ENCODE measurements around the gene HOXD9.

Gene HOXD9

DNA sequence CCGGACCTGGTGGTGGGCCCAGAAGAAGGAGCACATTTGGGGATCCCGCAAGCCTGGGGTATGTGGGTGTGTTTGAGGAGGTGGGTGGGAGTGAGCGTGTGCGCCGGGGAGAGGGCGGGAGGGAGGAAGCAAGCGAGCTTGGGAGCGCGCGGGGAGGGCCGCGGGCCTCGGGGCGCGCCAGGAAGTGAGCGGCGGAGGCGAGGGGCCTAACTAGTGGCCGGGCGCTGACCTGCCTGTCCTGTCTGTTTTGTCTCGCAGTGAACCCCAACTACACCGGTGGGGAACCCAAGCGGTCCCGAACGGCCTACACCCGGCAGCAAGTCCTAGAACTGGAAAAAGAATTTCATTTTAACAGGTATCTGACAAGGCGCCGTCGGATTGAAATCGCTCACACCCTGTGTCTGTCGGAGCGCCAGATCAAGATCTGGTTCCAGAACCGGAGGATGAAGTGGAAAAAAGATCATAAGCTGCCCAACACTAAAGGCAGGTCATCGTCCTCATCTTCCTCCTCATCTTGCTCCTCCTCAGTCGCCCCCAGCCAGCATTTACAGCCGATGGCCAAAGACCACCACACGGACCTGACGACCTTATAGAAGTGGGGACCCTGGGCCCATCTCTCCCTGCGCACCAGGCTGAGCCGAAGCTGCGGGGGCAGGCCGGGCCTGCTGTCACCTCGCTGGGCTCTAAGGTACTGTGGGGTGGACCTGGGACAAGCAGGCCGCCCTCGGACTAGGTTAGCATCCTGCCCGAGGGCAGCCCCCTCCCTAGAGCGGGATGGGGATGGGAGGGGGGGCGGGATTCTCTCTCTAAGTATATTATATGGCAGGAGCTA, 30.0 kb downstream of the HOXD9 start:
- no peak for DNase-seq (ENCODE audit: low read depth, low spot score)

DNA sequence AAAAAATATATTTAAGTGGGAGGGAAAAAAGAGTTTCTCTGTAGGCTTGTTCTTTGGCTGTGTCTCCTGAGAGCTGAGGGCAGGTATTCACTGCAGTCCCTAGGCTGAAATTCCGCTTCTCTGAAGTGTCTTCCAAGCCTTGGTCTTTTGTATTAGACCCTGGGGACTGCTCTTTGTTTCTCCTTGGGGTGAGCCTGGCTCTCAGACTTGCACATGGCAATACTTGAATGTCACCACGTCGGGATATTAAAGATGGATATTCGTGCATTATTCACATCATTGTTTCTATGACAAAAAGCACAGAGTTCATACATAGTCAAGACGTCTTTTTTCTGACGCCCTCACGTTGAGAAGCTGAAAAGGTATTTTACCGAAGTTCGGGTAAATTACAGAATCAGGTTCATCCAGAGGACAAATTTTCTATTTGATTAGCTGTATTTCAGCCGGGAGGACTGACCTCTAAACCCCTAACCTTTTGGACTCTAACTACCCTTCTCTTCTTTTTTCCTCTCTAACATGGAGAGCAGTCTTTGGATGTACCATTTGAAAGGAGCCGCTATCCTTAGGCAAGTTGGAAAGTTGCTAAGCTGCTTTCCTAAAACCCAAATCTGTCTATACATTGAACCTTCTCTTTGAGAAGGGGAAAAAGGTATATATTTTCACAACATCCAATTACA, 32.2 kb downstream of the HOXD9 start:
- DNase-seq (ENCODE audit: low read depth, low spot score) = no peak

DNA sequence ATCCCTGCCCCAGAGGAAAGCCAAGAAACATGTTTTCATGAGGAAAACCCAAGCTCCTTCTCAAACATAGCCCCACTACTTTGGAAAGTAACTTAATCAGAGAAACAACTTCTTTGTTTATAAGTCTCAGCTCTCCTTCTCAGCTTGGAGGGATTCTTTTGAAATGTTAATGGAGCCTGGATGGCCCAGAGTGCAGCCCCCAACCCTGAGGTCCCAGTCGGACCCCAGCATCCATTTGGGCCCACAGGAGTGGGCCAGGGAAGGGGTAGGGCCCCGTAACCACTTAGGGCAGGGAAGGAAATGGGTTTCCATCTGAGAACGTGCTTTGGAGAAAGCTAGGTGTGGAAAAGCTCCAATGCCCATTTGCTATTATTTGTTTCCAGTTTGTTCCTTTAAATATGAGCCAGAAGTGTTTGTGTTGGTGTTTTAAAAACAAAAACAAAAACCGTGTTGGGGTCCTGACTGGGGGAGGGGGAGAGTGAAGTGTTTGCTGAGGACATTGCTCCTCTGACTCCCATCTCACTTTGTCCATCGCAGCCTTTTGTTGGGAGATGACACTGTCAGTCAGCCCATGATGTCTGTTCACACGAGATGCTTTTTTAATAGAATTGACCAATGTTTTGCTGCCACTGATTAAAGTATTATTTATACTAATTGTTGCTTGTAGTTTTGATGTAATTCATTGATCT, 33.0 kb downstream of the HOXD9 start:
- no peak for DNase-seq (ENCODE audit: low read depth, low spot score)

DNA sequence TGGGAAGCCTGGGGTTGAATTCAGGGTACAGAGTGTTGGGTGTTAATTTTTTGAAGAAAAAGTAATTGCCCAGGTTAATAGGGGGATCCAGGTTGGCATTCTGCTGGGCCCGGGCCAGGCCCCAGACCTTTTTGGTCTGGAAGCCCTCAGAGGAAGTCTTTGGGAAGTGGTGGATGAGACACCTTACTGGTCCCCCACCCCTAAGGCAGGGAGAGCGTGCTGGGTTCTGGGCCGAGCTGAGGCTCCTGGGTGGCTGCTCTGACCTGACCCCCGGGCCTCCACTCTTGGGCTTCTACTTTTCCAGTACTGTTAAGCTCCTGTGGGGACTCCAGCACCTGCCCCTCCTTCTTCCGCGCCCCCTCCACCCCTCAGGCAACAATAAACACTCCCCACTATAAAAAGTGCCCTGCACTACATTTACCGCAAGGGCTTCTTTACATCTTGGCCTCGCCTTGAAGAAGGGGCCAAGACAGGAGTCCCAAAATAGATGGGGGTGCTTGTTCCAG, 33.8 kb downstream of the HOXD9 start:
- DNase-seq (ENCODE audit: low read depth, low spot score) = no peak

DNA sequence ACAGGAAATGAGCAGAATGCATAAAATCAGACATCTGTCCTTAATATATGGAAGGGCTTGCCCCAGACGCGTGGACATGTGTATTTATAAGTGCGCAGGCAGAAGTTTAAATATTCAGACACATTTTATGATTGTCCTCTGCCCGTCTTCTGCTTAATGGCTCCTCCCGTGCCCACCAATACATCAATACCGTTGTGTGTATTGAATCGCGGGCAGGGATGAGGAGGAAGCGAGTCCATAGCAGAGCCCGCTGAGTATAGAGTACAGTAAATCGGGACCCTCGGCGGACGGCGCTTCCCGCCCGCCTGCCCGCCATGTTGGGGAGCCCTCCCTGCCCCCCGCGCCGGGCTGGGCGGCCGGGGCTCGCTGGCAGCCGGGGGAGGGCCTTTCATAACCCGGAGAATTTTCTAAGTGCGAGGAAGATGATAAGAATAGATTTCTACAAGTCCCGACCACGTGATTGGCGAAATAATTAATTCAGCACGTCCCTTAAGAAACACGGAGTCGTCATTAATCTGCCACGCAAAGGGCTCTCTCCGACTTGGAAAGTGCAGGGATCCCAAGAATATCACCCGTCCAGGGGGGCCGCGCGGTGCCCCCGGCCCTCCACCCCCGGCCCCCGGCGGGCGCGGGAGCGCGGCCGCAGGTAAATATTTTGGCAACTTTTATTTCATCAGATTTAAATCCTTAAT, 34.4 kb downstream of the HOXD9 start, which contains the start of gene HOXD3:
HOXD3 (plus strand) TSS at position 501 of the 692 bp plus-strand sequence. CDS start 11,808 bp downstream, outside the sequence.
- DNase-seq (ENCODE audit: low read depth, low spot score) = no peak

DNA sequence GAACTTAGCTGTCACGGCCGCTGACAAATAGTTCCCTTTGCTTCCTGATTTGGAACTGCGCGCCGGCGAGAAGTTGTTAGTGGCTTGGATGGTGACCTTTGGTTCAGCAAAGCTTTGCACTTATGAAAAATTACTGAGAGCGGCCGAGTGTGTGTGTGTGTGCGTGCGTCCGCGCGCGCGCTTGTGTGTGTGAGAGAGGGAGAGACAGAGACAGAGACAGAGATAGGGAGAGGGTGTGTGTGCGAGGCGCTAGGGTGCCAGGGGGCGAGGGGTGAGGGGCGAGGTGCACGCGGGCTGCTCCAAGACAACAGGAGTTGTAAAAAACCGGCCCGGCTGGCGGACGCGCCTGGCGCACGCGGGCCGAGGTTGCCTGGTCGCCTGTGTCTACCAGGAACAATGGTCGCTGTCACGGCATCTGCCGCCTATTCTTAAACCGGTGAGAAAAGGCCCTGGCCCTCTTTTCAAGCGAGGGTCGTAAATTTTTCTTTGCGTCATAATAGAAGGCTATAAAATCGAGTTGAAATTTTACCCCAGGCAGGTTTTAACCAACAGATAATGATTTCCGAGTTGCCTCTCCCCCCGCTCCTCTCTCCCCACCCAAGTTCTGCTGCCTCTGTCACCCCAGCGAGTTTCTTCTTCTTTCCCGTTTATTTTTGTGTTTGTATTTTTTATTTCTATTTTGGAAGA, 35.1 kb downstream of the HOXD9 start:
- no peak for DNase-seq (ENCODE audit: low read depth, low spot score)

DNA sequence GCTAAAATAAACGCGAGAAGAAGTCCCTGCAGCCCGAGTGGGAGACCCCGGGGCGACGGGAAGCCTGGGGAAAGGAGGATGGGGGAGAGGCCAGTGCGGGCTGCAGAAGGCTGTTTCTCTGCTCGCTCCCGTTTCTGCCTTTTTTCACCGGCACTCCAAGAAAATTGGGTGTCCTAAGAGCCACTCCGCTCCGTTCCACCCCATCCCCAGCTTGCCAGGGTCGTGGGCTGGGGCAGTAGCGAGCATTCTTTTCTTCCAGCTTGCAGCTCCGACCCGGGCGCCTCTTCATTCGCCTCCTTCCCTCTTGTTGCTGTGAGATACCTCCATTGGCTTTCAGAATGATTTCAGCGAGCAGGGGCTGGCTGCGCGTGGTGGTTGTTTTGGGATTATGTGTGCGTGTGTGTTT, 35.7 kb downstream of the HOXD9 start:
- DNase-seq (ENCODE audit: low read depth, low spot score) = no peak

DNA sequence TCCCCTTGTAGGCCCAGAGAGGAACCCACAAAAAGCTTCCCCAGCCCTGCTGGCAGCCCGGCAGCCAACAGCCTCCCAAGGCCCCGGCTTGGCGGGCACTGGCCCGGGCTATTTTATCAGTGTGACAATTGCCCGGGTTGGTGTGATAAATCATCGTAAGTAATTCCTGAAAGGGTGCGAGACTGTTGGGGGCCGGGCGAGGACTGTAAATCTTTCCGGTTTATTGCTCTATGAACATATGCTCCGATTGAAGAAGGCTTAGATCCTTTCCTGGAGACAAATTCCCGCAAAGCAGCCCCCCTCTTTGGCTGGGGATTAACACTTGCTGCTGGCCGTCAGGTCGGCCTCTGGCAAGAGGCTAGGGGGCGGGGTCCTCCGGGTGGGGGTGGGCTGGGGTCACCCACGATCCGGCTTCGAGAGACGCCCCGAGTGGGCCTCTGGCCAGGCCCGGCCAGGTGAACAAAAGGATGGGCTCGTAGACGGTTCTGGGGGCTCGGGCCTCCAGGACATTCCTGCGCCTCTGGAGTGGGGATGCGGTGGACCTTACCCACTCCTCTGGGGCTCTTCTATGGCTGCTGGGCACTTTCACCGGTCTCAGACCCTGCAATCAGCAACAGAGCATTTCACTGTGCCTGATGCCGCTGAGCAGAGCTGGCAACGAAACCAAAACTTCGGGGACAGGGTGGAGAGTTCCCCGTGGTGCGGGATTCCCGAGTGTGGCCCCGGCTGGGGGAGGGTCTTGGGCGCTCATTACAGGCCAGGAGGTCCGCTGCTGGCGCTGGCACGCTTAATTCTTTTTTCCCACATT, 36.5 kb downstream of the HOXD9 start:
- no peak for DNase-seq (ENCODE audit: low read depth, low spot score)

DNA sequence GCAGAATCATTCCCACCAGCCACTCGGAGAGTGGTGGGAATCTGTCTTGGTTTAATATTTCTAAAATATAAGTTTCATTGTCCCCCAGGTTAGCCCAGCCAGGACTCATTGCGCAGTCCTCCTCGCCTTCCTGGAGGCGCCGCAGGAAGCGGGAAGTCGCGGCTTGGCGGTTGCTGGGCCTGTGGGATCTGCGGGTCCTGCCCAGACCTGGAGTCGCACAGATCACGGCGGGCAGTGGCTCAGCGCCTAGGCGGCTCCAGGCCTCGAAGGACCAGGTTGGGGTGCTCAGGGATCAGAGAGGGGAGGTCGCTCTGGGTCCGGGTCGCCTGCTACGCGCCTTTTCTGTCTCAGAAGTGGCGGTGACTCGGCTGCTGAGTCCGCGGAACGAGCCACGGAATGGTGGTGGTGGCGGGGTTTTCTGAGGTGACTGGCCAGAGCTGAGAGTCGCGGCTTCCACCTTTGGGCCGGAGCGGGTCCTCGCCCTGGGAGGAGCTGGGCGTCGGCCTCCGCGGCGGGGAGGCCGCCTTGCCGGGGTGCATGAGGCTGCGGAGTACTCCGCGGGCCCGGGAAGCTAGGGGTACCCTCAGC, 37.2 kb downstream of the HOXD9 start:
- no peak for DNase-seq (ENCODE audit: low read depth, low spot score)

DNA sequence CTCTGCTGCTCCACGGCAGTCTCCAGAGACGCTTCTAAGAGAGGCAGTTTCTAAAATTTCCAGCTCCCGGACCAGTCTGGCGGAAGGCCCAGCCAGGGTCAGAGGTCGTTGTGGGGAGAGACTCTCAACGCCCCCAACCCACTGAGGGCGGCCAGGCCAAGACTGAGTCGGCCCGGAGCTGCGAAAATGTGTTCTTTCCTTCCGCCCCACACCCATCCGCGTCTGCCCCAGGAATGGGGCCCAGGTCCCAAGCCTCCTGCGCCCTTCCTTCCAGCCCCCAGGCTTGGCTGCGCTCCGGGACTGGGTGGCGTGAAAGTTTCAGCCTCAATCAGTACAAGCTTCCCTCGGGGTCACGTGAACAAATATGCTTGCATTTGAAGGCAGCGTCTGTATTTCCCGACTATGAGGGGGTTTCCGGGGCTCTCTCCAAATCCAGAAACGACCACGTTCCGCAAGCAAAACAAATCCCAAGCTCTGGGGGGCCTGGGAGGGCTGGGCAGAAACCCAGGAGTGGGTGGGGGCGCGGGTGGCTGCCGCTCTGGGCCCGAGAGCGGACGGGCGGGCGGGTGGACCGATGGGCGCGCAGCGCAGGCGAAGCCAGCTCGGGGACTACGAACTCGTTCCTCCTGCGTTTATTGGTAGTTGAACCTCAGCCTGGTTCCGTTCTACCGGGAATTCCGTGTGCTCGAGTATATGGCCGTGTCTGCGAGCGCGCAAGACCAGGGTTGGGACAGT, 37.9 kb downstream of the HOXD9 start:
- no peak for DNase-seq (ENCODE audit: low read depth, low spot score)

DNA sequence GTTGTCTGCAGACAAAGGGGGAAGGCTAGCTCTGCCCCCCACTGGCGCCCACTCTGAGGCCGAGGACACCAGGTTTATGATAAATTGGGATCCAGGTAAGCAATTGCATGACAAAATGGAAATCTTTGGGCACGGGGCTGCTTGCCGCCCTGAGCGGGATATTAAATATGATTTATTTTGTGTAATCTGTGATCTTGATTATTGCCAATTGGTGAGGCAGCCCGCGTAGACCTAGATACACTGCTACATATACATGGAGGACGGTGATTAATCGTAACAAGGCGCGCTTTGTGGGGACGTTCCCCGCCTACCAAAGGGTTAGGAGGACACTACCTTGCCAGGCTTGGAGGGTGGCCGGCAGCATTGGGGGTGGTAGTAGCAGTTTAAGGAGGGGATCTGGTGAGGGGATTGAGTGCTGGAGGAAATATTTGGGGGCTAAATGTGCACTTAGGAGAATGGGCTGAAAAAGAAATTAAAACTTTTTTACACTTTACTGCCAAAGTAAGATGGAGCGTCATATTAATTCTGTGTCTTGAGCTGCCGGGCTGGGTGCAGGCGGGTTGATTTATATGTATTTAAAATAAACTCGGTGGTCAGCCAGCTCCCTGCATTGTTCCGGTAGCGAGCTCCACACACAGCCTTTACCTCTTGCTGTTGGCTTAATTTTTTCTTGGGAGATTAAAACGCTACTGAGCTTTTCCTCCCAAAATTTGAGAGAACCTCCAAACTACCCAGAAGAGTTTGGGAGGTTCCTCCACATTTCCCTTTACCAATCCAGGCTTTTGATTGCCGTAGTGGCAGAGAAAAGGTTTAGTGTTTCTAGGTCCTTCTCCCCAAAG, 38.7 kb downstream of the HOXD9 start:
- no peak for DNase-seq (ENCODE audit: low read depth, low spot score)

DNA sequence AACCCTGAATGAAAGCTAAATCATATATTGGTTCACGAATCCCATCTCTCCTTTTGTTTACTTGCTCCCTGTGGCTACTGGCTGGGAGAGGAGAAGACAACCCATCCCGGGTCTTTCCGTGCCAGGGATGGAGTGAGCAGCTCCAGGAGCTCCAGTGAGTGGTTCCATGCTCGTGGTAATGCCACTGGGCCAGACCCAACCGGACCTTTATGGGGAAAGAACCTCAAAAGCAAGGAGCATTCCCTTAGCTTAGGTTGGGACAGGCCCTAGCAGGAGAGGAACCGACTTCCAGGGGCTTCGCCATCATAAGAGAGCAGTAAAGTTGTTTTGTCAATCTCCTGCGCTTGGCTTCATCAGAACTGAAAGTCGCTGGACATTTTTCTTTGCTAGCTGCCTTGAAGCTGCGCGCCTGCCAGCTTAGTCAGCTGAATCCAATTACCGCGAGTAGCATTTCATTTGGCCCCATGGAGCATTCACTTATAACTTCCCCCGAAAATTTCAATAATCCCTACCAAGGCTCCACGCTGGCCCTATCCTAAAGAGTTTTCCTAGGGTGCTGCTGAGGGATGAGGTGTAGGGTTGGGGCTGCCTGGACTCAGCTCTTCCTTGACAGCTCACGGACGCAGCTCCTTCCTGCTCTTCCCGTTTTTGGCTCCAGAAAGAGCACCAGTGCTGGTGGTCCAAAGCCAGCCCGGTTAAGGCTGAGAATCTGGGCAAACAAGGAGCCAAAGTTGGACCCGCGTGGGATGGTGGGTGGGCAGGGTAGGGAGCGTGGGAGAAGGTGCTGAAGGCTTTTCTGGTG, 39.5 kb downstream of the HOXD9 start:
- DNase-seq (ENCODE audit: low read depth, low spot score) = peak; percentile 69

DNA sequence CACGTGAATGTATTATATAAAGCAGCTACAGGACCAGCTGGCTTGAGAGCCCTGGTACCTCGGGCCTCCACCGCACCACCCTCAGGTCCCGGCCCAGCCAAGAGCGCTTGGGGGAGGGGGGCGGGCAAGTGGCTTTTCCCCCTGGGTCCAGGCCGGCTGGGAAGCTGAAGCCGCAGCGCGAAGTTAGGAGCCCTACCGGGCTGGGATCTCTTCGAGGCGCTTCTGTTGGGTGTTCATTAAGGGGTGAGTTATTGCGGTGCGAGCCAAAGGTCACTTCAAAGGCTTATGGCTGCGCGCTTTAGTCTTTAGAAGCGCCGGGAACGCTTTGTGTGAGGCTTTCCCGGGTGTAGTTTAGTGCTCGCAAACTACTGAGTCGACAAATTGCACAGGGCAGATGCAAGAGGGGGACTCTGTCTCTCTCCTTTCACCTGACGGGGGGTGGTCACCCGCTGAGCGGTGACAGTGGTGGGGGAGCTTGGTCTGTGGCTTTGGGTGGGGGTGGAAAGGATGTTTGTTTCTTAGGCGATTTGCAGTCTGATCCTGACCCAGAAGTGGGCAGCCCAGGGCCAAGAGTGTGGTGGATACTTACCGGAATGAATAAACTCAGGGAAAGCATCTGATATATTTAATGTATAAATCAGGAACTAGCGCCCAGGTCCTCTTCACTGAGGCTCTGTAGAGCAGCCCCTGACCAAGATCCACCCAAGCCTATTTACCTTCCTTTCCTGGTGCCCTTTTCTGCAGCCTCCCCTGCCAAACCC, 40.6 kb downstream of the HOXD9 start:
- no peak for DNase-seq (ENCODE audit: low read depth, low spot score)

DNA sequence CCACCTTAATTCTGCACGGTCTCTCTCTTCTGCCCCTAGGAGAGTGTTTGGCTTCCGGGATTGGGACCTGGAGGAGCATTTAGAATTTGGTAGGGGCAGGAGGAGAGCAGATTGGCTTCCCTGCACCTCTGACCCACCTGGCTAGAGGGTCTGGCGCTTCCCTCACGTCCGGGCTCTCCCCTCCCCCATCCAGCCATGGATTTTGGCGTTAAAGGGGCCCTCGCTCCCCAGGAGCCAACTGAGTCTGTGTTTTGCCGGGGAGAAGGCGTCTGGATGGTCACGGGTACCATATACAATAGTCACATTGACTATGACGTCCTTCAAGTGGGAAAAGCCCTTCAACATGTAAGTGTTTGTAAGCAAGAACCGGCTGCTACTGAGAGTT, 41.1 kb downstream of the HOXD9 start:
- no peak for DNase-seq (ENCODE audit: low read depth, low spot score)

DNA sequence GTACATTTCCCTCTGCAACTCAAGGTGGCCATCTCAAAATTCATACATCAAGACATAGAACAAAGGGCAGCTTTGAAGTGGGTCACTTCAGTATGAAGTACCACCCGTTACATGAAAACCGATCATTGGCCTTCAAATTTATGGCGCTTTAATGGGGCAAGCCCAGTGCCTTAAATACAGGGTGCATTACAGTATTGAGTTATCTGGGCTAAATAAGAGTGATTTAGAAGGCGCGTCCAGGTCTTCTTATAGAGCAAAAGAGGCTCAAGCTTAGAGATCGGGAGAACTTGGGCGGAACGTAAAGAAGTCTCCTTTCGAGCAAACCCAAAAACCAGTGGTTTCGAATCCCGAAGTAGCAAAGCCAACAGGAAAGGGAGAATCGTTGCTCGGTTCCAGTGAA, 41.7 kb downstream of the HOXD9 start:
- DNase-seq (ENCODE audit: low read depth, low spot score) = no peak

DNA sequence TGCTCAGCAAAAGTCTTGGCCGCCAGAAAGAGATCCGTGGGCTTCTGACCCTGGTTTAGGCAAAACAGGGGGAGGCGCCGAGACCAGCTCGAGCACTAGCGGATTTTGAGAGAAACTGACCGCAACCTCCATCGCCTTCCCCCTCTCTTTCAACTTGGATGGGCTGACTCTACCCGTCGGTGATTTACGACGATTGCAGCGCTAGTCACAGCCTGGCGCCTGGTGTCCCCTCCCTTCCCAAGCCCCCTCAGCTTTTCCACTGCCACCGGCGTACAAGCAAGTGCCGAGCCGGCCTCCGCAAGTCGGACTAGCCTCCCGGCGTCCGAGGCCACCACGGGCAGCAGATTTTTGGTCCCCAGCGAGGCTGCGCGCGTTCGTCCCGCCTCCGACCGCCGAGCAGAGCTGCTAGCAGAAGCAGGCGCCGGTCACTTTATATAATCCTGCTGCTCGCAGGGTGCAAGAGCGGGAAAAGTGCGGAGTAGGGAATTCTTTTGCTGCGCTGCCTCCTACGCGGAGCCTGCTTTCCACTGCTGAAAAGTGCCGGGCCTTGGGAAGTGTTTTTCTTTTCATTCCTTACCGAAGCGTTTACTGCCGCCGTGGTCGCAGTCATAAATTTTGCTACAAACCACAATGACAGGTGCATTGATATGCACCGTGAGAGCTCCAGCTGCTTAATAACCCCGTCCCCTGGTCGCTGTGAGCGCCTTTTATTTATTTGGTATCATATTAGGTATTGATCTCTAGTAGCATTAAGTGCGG, 42.3 kb downstream of the HOXD9 start:
- no peak for DNase-seq (ENCODE audit: low read depth, low spot score)
